Endothelial cell of umbilical vein (primary cell): Measurements from ENCODE around the gene PDK4.

Experiments
- CTCF ChIP-seq, 2 donors: IDR thresholded peaks; 1 replicate in 1 of 2; 2 replicates in 1 of 2; pipeline ENCODE4 v1.5.1; 2011; ENCODE audit warnings: low read length in 2 of 2, mild to moderate bottlenecking in 2 of 2, moderate library complexity in 2 of 2, control low read depth in 1 of 2, inconsistent platforms in 1 of 2, low read depth in 1 of 2; ENCODE audit not compliant: insufficient read depth in 1 of 2; ENCODE audit errors: extremely low read depth in 1 of 2
- EZH2 ChIP-seq: IDR thresholded peaks from 2 replicates; pipeline ENCODE4 v1.6.1; 2012; ENCODE audit warnings: borderline replicate concordance, low read depth, mild to moderate bottlenecking, moderate library complexity, low read length, inconsistent platforms; ENCODE audit not compliant: severe bottlenecking
- GATA2 ChIP-seq: IDR thresholded peaks from 2 replicates; pipeline ENCODE4 v1.7.0; 2011; ENCODE audit warnings: low read depth, mild to moderate bottlenecking, moderate library complexity, mixed read lengths, low read length; ENCODE audit not compliant: insufficient read length, insufficient read depth
- MYC ChIP-seq: IDR thresholded peaks from one replicate; pipeline ENCODE4 v1.6.1; 2011; ENCODE audit warnings: mild to moderate bottlenecking, low read depth, low read length
- POLR2A ChIP-seq: IDR thresholded peaks from 2 replicates; pipeline ENCODE4 v1.6.1; 2012; ENCODE audit warnings: low read depth, mild to moderate bottlenecking, control low read depth, low read length
- POLR2AphosphoS5 ChIP-seq: IDR thresholded peaks from 2 replicates; pipeline ENCODE4 v1.6.1; 2012; ENCODE audit warnings: low read depth, mild to moderate bottlenecking, control low read depth, low read length, moderate library complexity; ENCODE audit not compliant: insufficient read depth

GRCh38 chr7:95539426-95539825 is 56.9 kb downstream of the PDK4 start:
- no peak for TF ChIP-seq CTCF (IDR thresholded peaks at IDR 0.05; ENCODE audit: extremely low read depth in 1 of 2, insufficient read depth in 1 of 2, low read depth in 1 of 2, low read length in 2 of 2)
- no peak for TF ChIP-seq POLR2A
- TF ChIP-seq EZH2 = no peak
- no peak for TF ChIP-seq GATA2
- no peak for TF ChIP-seq POLR2AphosphoS5
- TF ChIP-seq MYC = no peak
